ENCODE data around the gene ATP8B1.

GRCh38 chr18:57802213-57803102, 657 bp downstream of the ATP8B1 start:
- TF ChIP-seq CTCF (IDR thresholded peaks at IDR 0.05) (no peak), POLR2A (IDR thresholded peaks at IDR 0.05) (no peak)
